Measurements from ENCODE around the gene MRPL17.

The MRPL17 gene

GRCh38 chr11:6681949-6682348 lies 1.2 kb downstream of the MRPL17 start:
- no peak for DNase-seq

- no peak for DNase-seq
Measured at GRCh38 chr11:6681505-6681904, 1.6 kb downstream of the MRPL17 start.

- no peak for DNase-seq
Measured at GRCh38 chr11:6677018-6677417, 6.1 kb downstream of the MRPL17 start.

GRCh38 chr11:6674862-6675261 lies 8.3 kb downstream of the MRPL17 start:
- DNase-seq = no peak

- no peak for DNase-seq
Measured at GRCh38 chr11:6674219-6674597, 8.9 kb downstream of the MRPL17 start.

GRCh38 chr11:6673523-6674218 lies 9.5 kb downstream of the MRPL17 start:
- DNase-seq = no peak

GRCh38 chr11:6671991-6672390 lies 11.1 kb downstream of the MRPL17 start:
- DNase-seq = no peak

GRCh38 chr11:6670202-6670830 lies 12.8 kb downstream of the MRPL17 start:
- DNase-seq = no peak

GRCh38 chr11:6667733-6668374 lies 15.3 kb downstream of the MRPL17 start:
- no peak for DNase-seq

GRCh38 chr11:6666302-6667183 lies 16.6 kb downstream of the MRPL17 start:
- DNase-seq = no peak

GRCh38 chr11:6664551-6664950 lies 18.6 kb downstream of the MRPL17 start:
- DNase-seq = no peak

- DNase-seq = no peak
Measured at GRCh38 chr11:6663794-6664469, 19.2 kb downstream of the MRPL17 start.

- no peak for DNase-seq
Measured at GRCh38 chr11:6660712-6661111, 22.4 kb downstream of the MRPL17 start.

GRCh38 chr11:6658647-6659046 lies 24.5 kb downstream of the MRPL17 start:
- DNase-seq = no peak

- no peak for DNase-seq
Measured at GRCh38 chr11:6657346-6657745, 25.8 kb downstream of the MRPL17 start.

- DNase-seq = no peak
Measured at GRCh38 chr11:6656936-6657335, 26.2 kb downstream of the MRPL17 start.

GRCh38 chr11:6656584-6656915 lies 26.6 kb downstream of the MRPL17 start:
- no peak for DNase-seq

- DNase-seq = no peak
Measured at GRCh38 chr11:6655790-6656583, 27.2 kb downstream of the MRPL17 start, which contains the start of gene DCHS1. DCHS1 (minus strand) TSS chr11:6655809; CDS start chr11:6641613, 14,196 bp downstream.

GRCh38 chr11:6655020-6655789 lies 27.9 kb downstream of the MRPL17 start:
- no peak for DNase-seq

- DNase-seq = no peak
Measured at GRCh38 chr11:6654281-6655019, 28.7 kb downstream of the MRPL17 start.
